Fibroblast of lung (primary cell): ENCODE data around the gene ASNS. TPM values are rescaled to one million over a fixed set of nuclear protein-coding genes. Genes with fewer than 3 reads are reported as not detected.

Experiments used
- DNase-seq, 2 donors: peaks; one replicate each; pipeline versions ENCODE4 v3.0.0 to v3.0.0-alpha.2; 2010; ENCODE audit warnings: low read depth in 2 of 2
- H2AFZ ChIP-seq: 2 replicates; pipeline ENCODE4 v1.5.1; 2012; ENCODE audit warnings: low read length, control low read depth, inconsistent platforms
- H3K27ac ChIP-seq: 2 replicates; pipeline ENCODE4 v1.5.1; 2011; ENCODE audit warnings: low read length, control low read depth; ENCODE audit not compliant: insufficient read depth
- H3K27me3 ChIP-seq: 2 replicates; pipeline ENCODE4 v1.5.1; 2011; ENCODE audit warnings: mild to moderate bottlenecking, low read length; ENCODE audit not compliant: control insufficient read depth, insufficient read depth
- H3K36me3 ChIP-seq: 2 replicates; pipeline ENCODE4 v1.5.1; 2011; ENCODE audit warnings: low read length; ENCODE audit not compliant: control insufficient read depth, insufficient read depth
- H3K4me1 ChIP-seq: 2 replicates; pipeline ENCODE4 v1.5.1; 2011; ENCODE audit warnings: low read length; ENCODE audit not compliant: control insufficient read depth, insufficient read depth; ENCODE audit errors: extremely low read depth
- H3K4me2 ChIP-seq: 2 replicates; pipeline ENCODE4 v1.5.1; 2011; ENCODE audit warnings: low read length, control low read depth; ENCODE audit not compliant: insufficient read depth; ENCODE audit errors: extremely low read depth
- H3K4me3 ChIP-seq, 4 experiments: fragments of 200-600 bp in 1 of 4; sonication (generic) in 1 of 4; replicated peaks in 1 of 4; 2 replicates each; pipeline ENCODE4 v1.5.1; 2011 to 2016; ENCODE audit warnings: low read length in 4 of 4, low read depth in 3 of 4, mild to moderate bottlenecking in 3 of 4, control low read depth in 2 of 4, inconsistent platforms in 1 of 4, mixed read lengths in 1 of 4; ENCODE audit not compliant: insufficient read depth in 1 of 4; ENCODE audit errors: control extremely low read depth in 1 of 4
- H3K79me2 ChIP-seq: 2 replicates; pipeline ENCODE4 v1.5.1; 2012; ENCODE audit warnings: mild to moderate bottlenecking, low read length, inconsistent platforms; ENCODE audit not compliant: control insufficient read depth, insufficient read depth
- H3K9ac ChIP-seq: 2 replicates; pipeline ENCODE4 v1.5.1; 2011; ENCODE audit warnings: mild to moderate bottlenecking, low read length, control low read depth; ENCODE audit not compliant: insufficient read depth
- H3K9me3 ChIP-seq: 2 replicates; pipeline ENCODE4 v1.5.1; 2012; ENCODE audit warnings: low read depth, low read length; ENCODE audit not compliant: control insufficient read depth, insufficient read depth
- H4K20me1 ChIP-seq: 2 replicates; pipeline ENCODE4 v1.5.1; 2011; ENCODE audit warnings: low read length; ENCODE audit not compliant: control insufficient read depth, insufficient read depth; ENCODE audit errors: extremely low read depth
- EZH2 ChIP-seq: IDR thresholded peaks from 2 replicates; pipeline ENCODE4 v1.5.1; 2012; ENCODE audit warnings: low read length, control low read depth, mild to moderate bottlenecking; ENCODE audit errors: missing control alignments
- polyA plus RNA-seq, 2 donors: library from polyadenylated mRNA; depleted of rRNA in 1 of 2; stranded (reverse) in 1 of 2; unstranded in 1 of 2; fragments of >200 nt; gene quantifications; 2 replicates each; pipeline ENCODE4 v1.2.1, GENCODE V29; 2011 to 2012; ENCODE audit warnings: missing spikeins in 1 of 2
- total RNA-seq: library from RNA; depleted of rRNA; stranded (reverse); fragments of >200 nt; gene quantifications from 2 replicates; pipeline ENCODE4 v1.2.1, GENCODE V29; 2014
- TF ChIP-seq, protein P1 (sequence below), 2 donors: IDR thresholded peaks in 1 of 2; conservative IDR thresholded peaks in 1 of 2; 1 replicate in 1 of 2; 2 replicates in 1 of 2; pipeline ENCODE4 v1.5.1; 2011 to 2012; ENCODE audit warnings: low read length in 2 of 2, control low read depth in 1 of 2, inconsistent platforms in 1 of 2, low read depth in 1 of 2, mild to moderate bottlenecking in 1 of 2

Gene ASNS
- total and polyA plus RNA-seq, 2 donors (not counting 1 experiment from before 2014, with no cell fraction given): 37.8 to 116 TPM

DNA sequence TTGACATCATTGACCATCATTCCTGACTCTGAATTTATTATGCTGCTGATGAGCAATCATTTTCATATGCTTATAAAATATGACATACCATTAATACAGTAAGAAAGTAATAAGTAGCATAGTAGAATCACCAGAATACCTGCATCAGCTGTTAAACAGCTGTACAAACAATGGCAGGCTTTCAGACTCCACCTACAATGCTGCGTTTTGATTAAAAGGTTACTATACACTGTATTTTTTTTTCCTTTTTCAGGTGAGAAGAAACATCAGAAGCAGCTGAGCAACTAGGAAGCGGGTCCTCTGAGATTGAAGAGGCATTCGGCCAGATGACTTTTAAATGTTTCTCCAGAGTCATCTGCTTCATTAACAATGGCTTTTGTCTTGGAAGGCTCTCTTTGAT is 7.1 kb downstream of the ASNS start:
- H3K9me3 ChIP-seq: no peaks in the 10 kb centered on the region
- no peak for TF ChIP-seq EZH2
- TF ChIP-seq, protein P1, sequence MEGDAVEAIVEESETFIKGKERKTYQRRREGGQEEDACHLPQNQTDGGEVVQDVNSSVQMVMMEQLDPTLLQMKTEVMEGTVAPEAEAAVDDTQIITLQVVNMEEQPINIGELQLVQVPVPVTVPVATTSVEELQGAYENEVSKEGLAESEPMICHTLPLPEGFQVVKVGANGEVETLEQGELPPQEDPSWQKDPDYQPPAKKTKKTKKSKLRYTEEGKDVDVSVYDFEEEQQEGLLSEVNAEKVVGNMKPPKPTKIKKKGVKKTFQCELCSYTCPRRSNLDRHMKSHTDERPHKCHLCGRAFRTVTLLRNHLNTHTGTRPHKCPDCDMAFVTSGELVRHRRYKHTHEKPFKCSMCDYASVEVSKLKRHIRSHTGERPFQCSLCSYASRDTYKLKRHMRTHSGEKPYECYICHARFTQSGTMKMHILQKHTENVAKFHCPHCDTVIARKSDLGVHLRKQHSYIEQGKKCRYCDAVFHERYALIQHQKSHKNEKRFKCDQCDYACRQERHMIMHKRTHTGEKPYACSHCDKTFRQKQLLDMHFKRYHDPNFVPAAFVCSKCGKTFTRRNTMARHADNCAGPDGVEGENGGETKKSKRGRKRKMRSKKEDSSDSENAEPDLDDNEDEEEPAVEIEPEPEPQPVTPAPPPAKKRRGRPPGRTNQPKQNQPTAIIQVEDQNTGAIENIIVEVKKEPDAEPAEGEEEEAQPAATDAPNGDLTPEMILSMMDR (conservative IDR thresholded peaks at IDR 0.05 in 1 of 2, IDR thresholded peaks at IDR 0.05 in 1 of 2; ENCODE audit: low read depth in 1 of 2, low read length in 2 of 2): no peak
- H3K36me3 ChIP-seq: no peaks in the 10 kb centered on the region
- no peaks in the 10 kb centered on the region for H3K4me1 ChIP-seq
- H3K9ac ChIP-seq: no peak overlapping the region
- no peaks in the 10 kb centered on the region for H3K27me3 ChIP-seq
- no peaks in the 10 kb centered on the region for H4K20me1 ChIP-seq
- no peak overlapping the region for H2AFZ ChIP-seq
- H3K27ac ChIP-seq: no peak overlapping the region
- H3K79me2 ChIP-seq: no peaks in the 10 kb centered on the region
- no peak overlapping the region for H3K4me3 ChIP-seq
- no peak for DNase-seq
- no peak overlapping the region for H3K4me2 ChIP-seq

DNA sequence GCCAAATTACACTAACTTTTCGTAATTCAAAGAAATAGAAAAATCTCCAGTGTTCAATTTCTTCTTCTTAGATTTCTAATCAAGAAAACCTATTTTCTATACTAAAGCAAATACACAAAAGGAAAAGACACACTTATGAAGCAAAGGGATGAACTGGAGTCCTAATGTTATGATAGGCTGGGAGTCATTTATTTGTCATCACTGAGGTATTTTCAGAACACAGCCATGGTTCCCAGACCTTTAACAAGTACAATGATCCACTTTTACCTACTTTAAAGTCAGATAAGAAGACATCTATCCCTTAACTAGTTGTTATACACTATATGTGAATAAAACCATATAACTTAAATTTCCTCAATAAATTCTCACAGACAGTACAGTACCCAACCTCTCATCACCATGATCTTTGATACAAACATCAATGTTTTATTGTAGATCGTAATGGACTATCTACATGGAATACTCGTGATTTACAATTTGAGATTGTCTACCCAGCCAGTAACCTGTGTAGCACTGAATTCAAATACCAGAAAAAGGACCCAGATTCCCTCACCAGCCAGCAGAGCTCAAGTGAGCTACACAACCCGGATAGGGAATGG is 12.5 kb downstream of the ASNS start:
- Histone ChIP-seq H3K4me1 (no peaks in the 10 kb centered on the region), H3K36me3 (no peaks in the 10 kb centered on the region), H4K20me1 (no peaks in the 10 kb centered on the region), H3K4me2 (no peak overlapping the region), H3K9ac (no peak overlapping the region), H3K27me3 (no peaks in the 10 kb centered on the region), H2AFZ (no peak overlapping the region), H3K4me3 (no peak overlapping the region), H3K79me2 (no peaks in the 10 kb centered on the region), H3K27ac (no peak overlapping the region), H3K9me3 (no peaks in the 10 kb centered on the region)
- peak in 1 of 2 donors; percentile 4 for DNase-seq
- TF ChIP-seq EZH2: no peak
- TF ChIP-seq, protein P1 (conservative IDR thresholded peaks at IDR 0.05 in 1 of 2, IDR thresholded peaks at IDR 0.05 in 1 of 2; ENCODE audit: low read depth in 1 of 2, low read length in 2 of 2): no peak

DNA sequence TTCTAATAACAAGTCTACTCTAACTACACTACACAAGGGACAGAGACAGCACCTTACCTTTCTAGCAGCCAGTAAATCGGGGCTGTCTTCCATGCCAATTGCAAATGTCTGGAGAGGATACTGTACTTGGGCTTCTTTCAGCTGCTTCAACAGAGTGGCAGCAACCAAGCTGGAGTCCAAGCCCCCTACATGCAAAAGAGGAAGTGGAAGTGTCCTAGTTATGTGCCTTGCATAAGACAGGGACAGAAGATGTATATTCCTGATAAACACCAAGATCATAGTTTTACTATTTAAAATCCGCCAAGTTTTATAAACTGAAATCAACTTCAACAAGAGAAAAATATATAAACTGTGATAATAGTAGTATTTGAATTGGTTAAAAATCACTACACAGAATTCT is 14.0 kb downstream of the ASNS start:
- Histone ChIP-seq H3K4me3 (no peak overlapping the region), H3K9ac (no peak overlapping the region), H3K27me3 (no peaks in the 10 kb centered on the region), H3K79me2 (no peaks in the 10 kb centered on the region), H3K9me3 (no peaks in the 10 kb centered on the region), H3K4me2 (no peak overlapping the region), H2AFZ (no peak overlapping the region), H3K36me3 (no peaks in the 10 kb centered on the region), H3K4me1 (no peaks in the 10 kb centered on the region), H3K27ac (no peak overlapping the region), H4K20me1 (no peaks in the 10 kb centered on the region)
- no peak for DNase-seq
- TF ChIP-seq, protein P1 (conservative IDR thresholded peaks at IDR 0.05 in 1 of 2, IDR thresholded peaks at IDR 0.05 in 1 of 2; ENCODE audit: low read depth in 1 of 2, low read length in 2 of 2): no peak
- TF ChIP-seq EZH2: no peak
